GM06990 (cell line): ENCODE data around the gene PIK3CA.
"Not testable (repeated sequence)": the region's sequence is repeated elsewhere in the genome, so short reads cannot be mapped to it uniquely, and the experiment has no call there.

ENCODE experiments used
- DNase-seq: peaks from one replicate; pipeline ENCODE4 v3.0.0-alpha.2; 2011; ENCODE audit not compliant: insufficient read length; ENCODE audit errors: extremely low read depth
- H3K27me3 ChIP-seq: replicated peaks from 2 replicates; pipeline ENCODE4 v1.6.0; 2011; ENCODE audit warnings: low read length; ENCODE audit not compliant: control insufficient read depth, insufficient read depth
- H3K36me3 ChIP-seq: 2 replicates; pipeline ENCODE4 v1.5.1; 2011; ENCODE audit warnings: low read length; ENCODE audit not compliant: control insufficient read depth, insufficient read depth
- H3K4me3 ChIP-seq: replicated peaks from 2 replicates; pipeline ENCODE4 v1.5.1; 2011; ENCODE audit warnings: low read depth, mild to moderate bottlenecking, control low read depth, low read length
- TF ChIP-seq, protein P1 (sequence below): IDR thresholded peaks from 2 replicates; pipeline ENCODE4 v1.5.1; 2011; ENCODE audit warnings: low read length, control low read depth, mild to moderate bottlenecking, inconsistent platforms; ENCODE audit not compliant: insufficient read depth, poor library complexity, severe bottlenecking

Gene PIK3CA

DNA sequence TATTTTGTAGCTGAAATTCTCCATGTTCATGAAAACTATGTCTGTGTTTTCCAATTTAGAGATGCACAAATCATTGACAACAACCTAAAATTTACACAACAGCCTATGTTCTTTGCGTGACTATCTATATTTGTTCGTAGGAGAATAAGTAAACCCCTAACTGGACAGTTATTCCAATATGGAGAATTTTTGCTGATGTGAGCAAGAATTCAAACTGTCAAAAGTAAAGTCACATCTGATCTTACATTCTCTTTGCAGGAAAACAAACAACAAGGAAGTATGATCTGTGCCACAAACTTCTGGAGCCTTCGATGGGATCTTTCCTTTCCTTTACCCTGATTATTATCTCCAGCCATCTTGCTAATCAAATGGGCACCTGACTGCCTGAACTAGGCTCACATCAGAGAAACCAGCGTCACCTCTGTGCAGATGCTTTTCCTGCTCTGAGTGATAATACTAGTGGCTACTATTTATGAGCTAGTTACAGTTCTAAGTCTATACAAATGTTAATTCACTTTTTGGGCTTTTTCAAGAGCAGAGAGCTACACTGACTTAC, 121.1 kb downstream of the PIK3CA start:
- Histone ChIP-seq H3K27me3 (no peaks in the 10 kb centered on the region), H3K4me3 (no peak overlapping the region), H3K36me3 (no peaks in the 10 kb centered on the region)
- DNase-seq, result no peak
- TF ChIP-seq, protein P1, sequence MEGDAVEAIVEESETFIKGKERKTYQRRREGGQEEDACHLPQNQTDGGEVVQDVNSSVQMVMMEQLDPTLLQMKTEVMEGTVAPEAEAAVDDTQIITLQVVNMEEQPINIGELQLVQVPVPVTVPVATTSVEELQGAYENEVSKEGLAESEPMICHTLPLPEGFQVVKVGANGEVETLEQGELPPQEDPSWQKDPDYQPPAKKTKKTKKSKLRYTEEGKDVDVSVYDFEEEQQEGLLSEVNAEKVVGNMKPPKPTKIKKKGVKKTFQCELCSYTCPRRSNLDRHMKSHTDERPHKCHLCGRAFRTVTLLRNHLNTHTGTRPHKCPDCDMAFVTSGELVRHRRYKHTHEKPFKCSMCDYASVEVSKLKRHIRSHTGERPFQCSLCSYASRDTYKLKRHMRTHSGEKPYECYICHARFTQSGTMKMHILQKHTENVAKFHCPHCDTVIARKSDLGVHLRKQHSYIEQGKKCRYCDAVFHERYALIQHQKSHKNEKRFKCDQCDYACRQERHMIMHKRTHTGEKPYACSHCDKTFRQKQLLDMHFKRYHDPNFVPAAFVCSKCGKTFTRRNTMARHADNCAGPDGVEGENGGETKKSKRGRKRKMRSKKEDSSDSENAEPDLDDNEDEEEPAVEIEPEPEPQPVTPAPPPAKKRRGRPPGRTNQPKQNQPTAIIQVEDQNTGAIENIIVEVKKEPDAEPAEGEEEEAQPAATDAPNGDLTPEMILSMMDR, result no peak

DNA sequence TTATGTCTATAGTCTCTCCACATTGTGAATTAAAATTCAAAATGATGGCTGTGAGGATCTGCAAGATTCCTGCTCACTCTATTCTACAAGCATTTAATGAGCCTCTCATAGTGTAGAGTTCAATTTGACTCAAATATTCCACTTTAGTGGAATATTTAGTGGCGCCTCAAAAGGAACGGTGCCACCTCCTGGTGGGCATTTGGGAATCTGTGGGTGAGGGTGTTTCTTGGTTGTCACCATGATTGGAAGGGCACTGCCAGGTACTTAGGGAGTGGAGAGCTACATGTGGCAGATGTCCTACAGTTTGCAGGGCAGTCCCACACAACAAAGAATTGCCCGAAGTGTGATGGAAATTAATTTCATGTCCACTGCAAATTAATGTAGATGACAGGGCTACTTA, 124.2 kb downstream of the PIK3CA start:
- no peak for DNase-seq
- H3K36me3 ChIP-seq, result no peaks in the 10 kb centered on the region
- TF ChIP-seq, protein P1, result peak; percentile 27
- no peaks in the 10 kb centered on the region for H3K27me3 ChIP-seq
- no peak overlapping the region for H3K4me3 ChIP-seq

DNA sequence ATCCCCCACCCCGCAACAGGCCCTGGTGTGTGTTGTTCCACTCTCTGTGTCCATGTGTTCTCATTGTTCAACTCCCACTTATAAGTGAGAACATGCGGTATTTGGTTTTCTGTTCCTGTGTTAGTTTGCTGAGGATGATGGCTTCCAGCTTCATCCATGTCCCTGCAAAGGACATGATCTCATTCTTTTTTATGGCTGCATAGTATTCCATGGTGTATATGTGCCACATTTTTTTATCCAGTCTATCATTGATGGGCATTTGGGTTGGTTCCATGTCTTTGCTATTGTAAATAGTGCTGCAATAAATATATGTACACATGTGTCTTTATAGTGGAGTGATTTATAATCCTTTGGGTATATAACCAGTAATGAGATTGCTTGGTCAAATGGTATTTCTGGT, 126.3 kb downstream of the PIK3CA start:
- DNase-seq, H3K27me3 ChIP-seq, H3K4me3 ChIP-seq, H3K36me3 ChIP-seq: not testable (repeated sequence)

DNA sequence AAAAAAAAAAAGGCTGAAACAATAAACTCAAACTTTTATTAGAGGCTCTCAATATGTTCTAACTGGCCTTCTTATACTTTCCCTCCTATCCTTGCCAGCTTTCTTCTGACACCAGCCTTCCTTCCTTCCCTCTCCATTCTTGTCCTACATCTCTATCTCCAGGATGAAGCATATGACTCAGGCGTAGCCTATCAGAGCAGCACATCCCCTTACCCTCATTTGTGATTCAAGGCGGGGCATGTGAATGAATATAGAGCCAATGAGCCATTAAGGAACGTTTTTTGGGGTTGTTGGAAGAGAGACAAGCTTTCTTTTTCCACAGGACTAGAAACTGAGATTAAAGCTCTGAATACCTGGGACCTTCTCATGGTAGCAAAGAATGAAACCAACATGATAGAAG, 127.8 kb downstream of the PIK3CA start:
- TF ChIP-seq, protein P1, result no peak
- no peak for DNase-seq
- Histone ChIP-seq H3K36me3 (no peaks in the 10 kb centered on the region), H3K4me3 (no peak overlapping the region), H3K27me3 (no peaks in the 10 kb centered on the region)

DNA sequence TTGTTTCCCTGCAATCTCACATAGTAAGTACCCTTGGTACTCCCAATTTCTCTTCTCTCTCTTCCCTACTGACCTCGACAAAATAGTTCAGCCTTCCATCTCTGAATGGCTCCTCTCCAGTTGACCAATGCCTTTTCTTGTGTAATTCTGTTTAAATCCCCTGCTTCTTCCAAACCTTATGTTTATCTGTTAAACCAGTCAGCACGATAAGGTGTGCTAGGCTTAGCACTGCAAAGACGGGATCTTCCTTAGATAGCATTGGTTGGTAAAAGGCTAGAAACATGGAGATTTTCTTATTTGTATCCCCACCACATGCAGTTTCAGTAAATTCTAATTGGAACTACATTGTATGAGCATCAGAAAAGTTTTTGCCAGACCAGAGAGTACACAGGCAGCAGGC, 128.6 kb downstream of the PIK3CA start:
- DNase-seq, result no peak
- Histone ChIP-seq H3K4me3 (no peak overlapping the region), H3K36me3 (no peaks in the 10 kb centered on the region), H3K27me3 (no peaks in the 10 kb centered on the region)
- TF ChIP-seq, protein P1, result no peak

DNA sequence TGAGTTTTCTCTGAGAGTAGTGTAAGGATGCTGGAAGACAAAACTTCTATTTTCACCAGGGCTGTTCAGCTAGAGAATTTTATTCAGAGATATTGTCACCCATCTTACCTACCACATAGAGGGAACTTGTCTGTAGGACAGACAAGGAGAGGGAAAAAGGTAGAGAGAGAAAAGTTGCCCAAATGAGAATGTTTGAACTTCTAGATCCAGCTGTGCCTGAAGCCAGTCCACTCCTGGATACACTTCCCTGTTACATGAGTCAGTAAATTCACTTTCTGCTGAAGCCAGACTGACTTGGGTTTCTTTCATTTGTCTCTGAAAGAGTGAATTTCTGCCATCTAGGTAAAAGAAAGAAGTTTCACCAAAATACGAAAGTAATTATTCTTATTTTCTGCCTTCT, 130.0 kb downstream of the PIK3CA start:
- Histone ChIP-seq H3K36me3 (no peaks in the 10 kb centered on the region), H3K4me3 (no peak overlapping the region), H3K27me3 (no peaks in the 10 kb centered on the region)
- no peak for DNase-seq
- TF ChIP-seq, protein P1, result no peak
